Smooth muscle cell of trachea (primary cell): ENCODE measurements around the gene OLFM2. TPM values are rescaled to one million over a fixed set of nuclear protein-coding genes. Genes with fewer than 3 reads are reported as not detected.

Experiments
- total RNA-seq: library from RNA; depleted of rRNA; stranded (reverse); fragments of >200 nt; gene quantifications from 2 replicates; pipeline ENCODE4 v1.2.1, GENCODE V29; 2014

Gene OLFM2
- total RNA-seq, result 4.1 and 6.1 TPM in 2 replicates

DNA sequence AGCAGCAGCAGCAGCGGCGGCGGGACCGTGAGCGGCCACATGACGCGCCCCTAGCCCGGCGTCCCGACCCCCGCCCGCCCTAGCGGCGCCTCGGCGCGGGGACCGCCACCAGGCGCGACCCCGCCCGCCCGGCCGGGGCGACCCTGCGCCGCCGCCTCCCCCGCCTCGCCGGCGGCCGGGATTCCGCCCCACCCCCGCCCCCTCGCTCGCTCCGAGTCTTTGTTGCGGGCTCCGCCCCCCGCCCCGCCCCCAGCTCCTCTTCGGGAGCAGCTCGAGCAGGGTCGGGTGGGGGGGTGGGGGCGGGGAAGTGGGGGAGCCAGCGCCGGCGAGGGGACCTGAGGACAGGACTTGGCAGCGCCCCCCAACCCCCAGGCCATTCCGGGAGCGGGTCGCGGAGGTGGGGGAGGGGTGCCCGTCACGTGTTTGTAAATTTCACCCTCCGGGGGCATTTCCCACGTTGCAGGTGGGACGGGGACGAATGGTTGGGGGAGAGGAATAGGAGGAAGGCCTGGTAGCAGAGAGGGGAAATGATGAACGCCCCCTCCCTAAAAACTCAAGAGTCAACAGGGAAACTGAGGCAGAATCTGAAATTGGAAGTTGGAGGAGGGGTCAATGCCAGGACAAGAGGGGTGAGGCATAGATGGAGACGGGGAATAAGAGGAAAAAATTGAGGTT is at the start of gene OLFM2:
Gene OLFM2 (minus strand): TSS at position 190 of the 675 bp plus-strand sequence. CDS start 149 bp downstream, at position 41.

DNA sequence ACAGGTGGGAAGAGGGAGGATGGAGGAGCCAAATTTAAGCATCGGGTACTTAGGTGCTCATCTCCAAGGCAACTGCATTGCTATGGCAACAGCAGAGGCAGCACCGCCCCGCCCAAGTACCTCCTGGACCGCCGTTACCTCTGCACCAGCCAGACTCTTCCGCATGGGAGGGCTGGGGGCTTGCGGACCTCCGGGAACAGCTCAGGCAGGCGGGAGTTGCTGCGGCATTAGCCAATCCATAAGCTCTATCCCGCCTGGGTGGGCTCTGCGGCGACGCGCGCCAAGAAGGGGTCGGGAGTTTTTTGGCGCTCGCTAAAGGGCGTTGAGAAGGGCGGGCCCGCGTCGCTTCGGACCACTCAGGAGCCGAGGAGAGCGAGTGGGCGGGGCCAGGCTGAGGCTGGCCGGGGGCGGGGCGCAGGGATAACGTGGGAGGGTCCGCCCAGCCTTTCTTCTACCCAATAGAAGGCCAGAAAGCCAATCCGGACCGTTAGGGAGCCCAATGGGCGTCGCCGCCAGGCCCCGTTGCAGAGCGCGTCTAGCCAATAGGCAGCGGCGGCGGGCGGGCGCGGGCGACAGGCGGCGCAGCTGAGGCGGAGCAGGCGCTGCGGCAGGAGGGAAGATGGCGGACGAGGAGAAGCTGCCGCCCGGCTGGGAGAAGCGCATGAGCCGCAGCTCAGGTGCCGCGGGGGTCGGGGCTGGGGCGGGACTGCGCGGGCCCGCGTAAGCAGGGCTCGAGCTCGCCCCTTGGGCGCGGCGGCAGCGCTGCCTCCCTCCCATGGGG is 101.4 kb downstream of the OLFM2 start, which contains the start of gene PIN1:
Gene PIN1 (plus strand): TSS at position 593 of the 781 bp plus-strand sequence. CDS start 27 bp downstream, at position 620.

DNA sequence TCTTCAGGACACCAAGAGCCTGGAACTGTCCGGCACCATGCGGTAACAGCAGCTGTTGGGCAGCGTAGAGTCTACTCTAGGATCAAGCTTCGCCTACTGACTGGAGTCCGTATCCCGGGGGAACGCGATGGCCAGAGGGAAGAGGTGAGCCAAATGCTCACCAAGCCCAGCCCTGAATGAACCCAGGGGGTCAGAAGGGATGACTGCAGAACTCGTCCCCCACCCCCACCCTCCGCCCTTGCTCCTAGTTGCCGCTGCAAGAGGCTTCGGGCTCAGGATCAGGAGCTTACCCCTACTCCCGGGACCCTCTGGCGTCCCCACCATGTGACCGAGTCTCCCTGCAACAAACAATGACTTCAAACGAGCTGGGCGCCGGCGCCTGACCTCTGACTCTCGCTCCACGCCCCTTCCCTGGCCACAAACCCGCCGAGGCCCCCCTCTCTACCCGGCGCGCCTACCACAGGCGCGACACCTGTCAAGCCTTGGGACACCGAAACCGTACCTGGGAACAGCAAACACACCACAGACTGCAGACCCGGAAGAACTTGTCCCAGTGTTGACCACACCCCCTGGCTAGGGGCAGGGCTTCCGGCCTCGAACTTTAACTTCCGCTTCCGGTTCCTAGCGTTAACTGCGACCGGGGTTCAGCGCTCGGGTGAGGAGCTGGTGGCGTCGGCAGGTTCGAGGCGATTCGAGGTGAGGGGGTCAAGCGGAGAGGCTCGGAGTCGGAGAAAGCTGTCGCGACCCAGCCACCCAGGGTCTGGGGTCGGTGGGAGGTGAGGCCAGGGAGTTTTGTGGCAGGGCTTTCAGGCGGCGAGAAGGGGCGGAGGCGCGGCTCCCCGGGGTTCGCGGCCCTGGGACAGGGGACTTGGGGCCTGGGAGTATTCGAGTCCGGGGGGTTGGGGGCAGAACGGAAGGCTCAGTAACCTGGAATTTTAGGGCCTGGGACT is 108.8 kb downstream of the OLFM2 start, which contains the start of gene UBL5:
Gene UBL5 (plus strand): TSS at position 630 of the 950 bp plus-strand sequence. CDS start 420 bp downstream, outside the sequence.

DNA sequence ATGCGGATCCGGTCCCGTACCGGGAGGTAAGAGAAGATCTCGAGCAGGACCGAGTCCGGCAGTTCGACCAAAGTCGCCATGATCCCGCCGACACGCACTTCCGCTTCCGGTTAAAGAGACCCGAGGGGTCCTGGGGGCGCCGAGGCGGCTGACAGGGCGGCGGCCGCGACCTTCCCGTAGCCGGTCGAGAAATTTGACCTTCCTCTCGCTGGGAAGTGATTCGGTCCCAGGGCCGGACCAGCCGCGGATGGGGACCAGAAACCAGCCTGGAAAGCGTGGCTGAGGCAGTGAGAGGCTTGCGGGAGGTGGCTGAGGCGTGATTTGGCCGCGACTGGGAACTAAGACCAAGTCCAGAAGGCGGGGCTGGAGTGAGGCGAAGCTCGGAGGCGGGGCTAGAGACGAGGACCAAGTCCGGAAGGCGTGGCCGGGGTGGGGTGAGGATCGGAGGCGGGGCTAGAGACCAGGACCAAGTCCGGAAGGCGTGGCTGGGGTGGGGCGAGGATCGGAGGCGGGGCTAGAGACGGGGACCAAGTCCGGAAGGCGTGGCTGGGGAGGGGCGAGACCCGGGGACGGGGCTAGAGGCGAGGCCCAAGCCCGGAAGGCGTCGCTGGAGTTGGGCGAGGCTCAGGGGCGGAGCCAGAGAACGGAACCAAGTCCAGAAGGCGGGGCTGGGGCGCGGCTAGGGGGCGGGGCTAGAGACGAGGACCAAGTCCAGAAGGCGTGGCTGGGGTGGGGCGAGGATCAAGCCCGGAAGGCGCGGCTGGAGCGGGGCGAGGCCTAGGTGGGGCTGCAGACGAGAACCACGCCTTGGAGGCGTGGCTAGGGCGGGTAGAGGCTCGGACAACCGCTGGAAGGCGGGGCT is 117.3 kb downstream of the OLFM2 start, which contains the start of gene FBXL12:
Gene FBXL12 (minus strand): TSS at position 346 of the 862 bp plus-strand sequence. CDS start 266 bp downstream, at position 80.

Other genes with a start within 250 kb of the OLFM2 start
- 17.3 and 20.2 TPM in 2 replicates for gene ZNF846, start 167.8 kb downstream of the OLFM2 start, total RNA-seq
- 22.1 and 35.1 TPM in 2 replicates for gene FBXL12, start 117.4 kb downstream of the OLFM2 start, total RNA-seq
- gene UBL5, start 108.6 kb downstream of the OLFM2 start, total RNA-seq, result 126 and 308 TPM in 2 replicates
- 106 and 166 TPM in 2 replicates for gene PIN1, start 101.2 kb downstream of the OLFM2 start, total RNA-seq
- 3.8 and 5.0 TPM in 2 replicates for gene COL5A3, start 74.0 kb upstream of the OLFM2 start, total RNA-seq
- not detected in 2 replicates for gene RDH8, start 77.0 kb upstream of the OLFM2 start, total RNA-seq
- 23.9 and 38.2 TPM in 2 replicates for gene SHFL, start 149.8 kb upstream of the OLFM2 start, total RNA-seq
- 0.44 and 0.66 TPM in 2 replicates for gene ANGPTL6, start 166.2 kb upstream of the OLFM2 start, total RNA-seq
- gene PPAN, start 169.8 kb upstream of the OLFM2 start, total RNA-seq, result 13.7 and 26.0 TPM in 2 replicates
- gene P2RY11, start 175.2 kb upstream of the OLFM2 start, total RNA-seq, result 0.87 and 4.1 TPM in 2 replicates
- gene EIF3G, start 183.4 kb upstream of the OLFM2 start, total RNA-seq, result 309 and 329 TPM in 2 replicates